CD8-positive, alpha-beta memory T cell (primary cell): ENCODE measurements around the gene GON7. TPM values are rescaled to one million over a fixed set of nuclear protein-coding genes. Genes with fewer than 3 reads are reported as not detected.

ENCODE experiments used
- CTCF ChIA-PET: fragments of 350-600 bp; sonication (Branson Sonifier 250); formaldehyde crosslinking; loops from one replicate; lab custom pipeline; 2021; ENCODE audit warnings: antibody characterized with exemption; lab: Charles Lee
- POLR2A ChIA-PET: fragments of 350-600 bp; sonication (Branson Sonifier 250); formaldehyde crosslinking; loops from one replicate; lab custom pipeline; 2021; ENCODE audit warnings: antibody characterized with exemption; lab: Charles Lee
- DNase-seq, 5 donors: peaks; one replicate each; pipeline versions ENCODE4 v3.0.0 to v3.0.0-alpha.2; 2020 to 2022; ENCODE audit warnings: mixed read lengths in 1 of 5
- H3K27ac ChIP-seq: one replicate; pipeline ENCODE4 v1.7.0; 2013; ENCODE audit warnings: low read depth, mild to moderate bottlenecking, low read length, moderate library complexity
- H3K27me3 ChIP-seq: 2 replicates; pipeline ENCODE4 v1.7.0; 2013; ENCODE audit warnings: low read length, mild to moderate bottlenecking; ENCODE audit not compliant: insufficient read depth, poor library complexity, severe bottlenecking
- H3K36me3 ChIP-seq: 2 replicates; pipeline ENCODE4 v1.7.0; 2013; ENCODE audit warnings: mild to moderate bottlenecking, low read length, moderate library complexity; ENCODE audit not compliant: insufficient read depth
- H3K4me1 ChIP-seq: 2 replicates; pipeline ENCODE4 v1.7.0; 2013; ENCODE audit warnings: mild to moderate bottlenecking, low read length, moderate library complexity; ENCODE audit not compliant: insufficient read depth
- H3K4me3 ChIP-seq: 2 replicates; pipeline ENCODE4 v1.7.0; 2013; ENCODE audit warnings: mild to moderate bottlenecking, low read length
- H3K9me3 ChIP-seq: 2 replicates; pipeline ENCODE4 v1.7.0; 2013; ENCODE audit warnings: mild to moderate bottlenecking, low read length
- H3K27ac Mint-ChIP-seq, 8 donors: one replicate each; pipeline ENCODE4 v1.8.0; 2020 to 2021; ENCODE audit warnings: mixed read lengths in 8 of 8, mild to moderate bottlenecking in 6 of 8, inconsistent platforms in 3 of 8, moderate library complexity in 3 of 8
- H3K27me3 Mint-ChIP-seq, 2 donors: one replicate each; pipeline ENCODE4 v1.8.0; 2020 to 2021; ENCODE audit warnings: mixed read lengths in 2 of 2, mild to moderate bottlenecking in 1 of 2, moderate library complexity in 1 of 2
- H3K36me3 Mint-ChIP-seq, 3 donors: one replicate each; pipeline ENCODE4 v1.8.0; 2020 to 2021; ENCODE audit warnings: mixed read lengths in 3 of 3, inconsistent platforms in 1 of 3, mild to moderate bottlenecking in 1 of 3
- H3K4me1 Mint-ChIP-seq, 3 donors: one replicate each; pipeline ENCODE4 v1.8.0; 2020 to 2021; ENCODE audit warnings: mixed read lengths in 3 of 3, inconsistent platforms in 1 of 3, mild to moderate bottlenecking in 1 of 3
- H3K4me3 Mint-ChIP-seq, 7 donors: one replicate each; pipeline ENCODE4 v1.8.0; 2020 to 2021; ENCODE audit warnings: mixed read lengths in 7 of 7, mild to moderate bottlenecking in 6 of 7, moderate library complexity in 4 of 7, inconsistent platforms in 2 of 7
- H3K9me3 Mint-ChIP-seq, 5 donors: one replicate each; pipeline ENCODE4 v1.8.0; 2020 to 2022; ENCODE audit warnings: mixed read lengths in 5 of 5, mild to moderate bottlenecking in 3 of 5, moderate library complexity in 2 of 5, inconsistent platforms in 1 of 5
- polyA plus RNA-seq: library from polyadenylated mRNA; unstranded; fragments of 300-500 nt; fragmentation: Illumina TruSeq; gene quantifications from one replicate; pipeline ENCODE4 v1.2.3, GENCODE V29; 2021
- total RNA-seq, 2 experiments: library from RNA; stranded (reverse); gene quantifications; one replicate each; pipeline ENCODE4 v1.2.3, GENCODE V29; 2021

GON7 gene
- total RNA-seq (10 to 100 TPM; 19.7 to 19.8 TPM), polyA plus RNA-seq (24.2 TPM)

DNA sequence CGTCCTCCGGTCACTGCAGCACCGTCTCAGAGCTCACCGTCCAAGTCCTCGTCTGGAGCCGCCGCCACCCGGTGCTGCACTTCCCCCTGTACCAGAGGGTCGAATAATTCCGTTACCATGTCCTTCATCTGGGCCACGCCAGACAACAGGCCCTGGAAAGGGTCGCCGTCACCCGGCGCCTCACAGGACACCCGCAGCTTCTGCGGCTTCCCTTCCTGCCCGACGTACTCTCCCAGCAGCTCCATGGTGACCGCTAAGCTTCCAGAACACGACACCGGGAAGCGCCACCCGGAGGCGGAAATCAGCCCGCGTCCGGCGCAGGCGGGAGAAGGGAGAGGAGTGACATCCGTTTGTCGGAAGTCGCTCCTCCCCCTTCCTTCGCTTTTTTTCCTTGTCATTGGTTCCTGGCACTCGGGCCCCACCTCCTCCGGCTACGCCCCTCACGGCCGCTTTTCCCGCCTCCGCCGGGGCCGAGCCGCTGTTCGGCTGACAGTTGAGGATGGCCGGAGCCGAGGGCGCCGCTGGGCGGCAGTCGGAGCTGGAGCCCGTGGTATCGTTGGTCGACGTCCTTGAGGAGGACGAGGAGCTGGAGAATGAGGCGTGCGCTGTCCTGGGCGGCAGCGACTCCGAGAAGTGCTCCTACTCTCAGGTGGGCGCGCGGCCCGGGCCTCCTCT is at the start of gene GON7, which contains the start of gene UBR7:
Gene GON7, minus strand, starts transcription at position 273 of the 675 bp plus-strand sequence. Its CDS starts 28 bp downstream, at position 245.
Gene UBR7, plus strand, starts transcription at position 464 of the 675 bp plus-strand sequence. Its CDS starts 36 bp downstream, at position 500.
- H3K27ac Mint-ChIP-seq: peak within 1 kb of the TSS; percentile 88 to 99 (median 96)
- no peaks in the 10 kb centered on the region for H3K9me3 ChIP-seq
- no peaks in the 10 kb centered on the region for H3K27me3 ChIP-seq
- H3K4me3 Mint-ChIP-seq: peak within 1 kb of the TSS; percentile 95 to 100 (median 98)
- H3K9me3 Mint-ChIP-seq: no peaks in the 10 kb centered on the region
- H3K4me1 Mint-ChIP-seq: peaks cover 42 to 60% (median 59%) of the 10 kb centered on the region in 3 donors
- POLR2A ChIA-PET: interaction anchor here (3.0 kb wide), 1 partner anchor 22 kb away, joined by 36 read pairs; the partner anchor contains the start of genes LYSET and MOAP1
- H3K27me3 Mint-ChIP-seq: no peaks in the 10 kb centered on the region
- CTCF ChIA-PET: interaction anchor here (1.0 to 4.8 kb wide), 9 partner anchors 11 to 255 kb away, joined by 3 to 30 read pairs (median 6); partner anchors contain the start of genes LYSET and MOAP1
- peak within 1 kb of the TSS; percentile 96 for H3K4me3 ChIP-seq
- peak within 1 kb of the TSS; percentile 78 for H3K27ac ChIP-seq
- peaks cover 0 to 24% (median 0%) of the 10 kb centered on the region in 3 donors for H3K36me3 Mint-ChIP-seq
- DNase-seq: peak; percentile 84 to 91 (median 85)
- peaks cover 22% of the 10 kb centered on the region for H3K4me1 ChIP-seq
- no peaks in the 10 kb centered on the region for H3K36me3 ChIP-seq

GRCh38 chr14:93249128-93249831 is 42.4 kb upstream of the GON7 start:
- H3K4me3 Mint-ChIP-seq: no peak overlapping the region
- DNase-seq: no peak
- Histone ChIP-seq H3K4me1 (no peaks in the 10 kb centered on the region), H3K27ac (no peak overlapping the region), H3K4me3 (no peak overlapping the region), H3K9me3 (no peaks in the 10 kb centered on the region), H3K36me3 (peaks cover 6% of the 10 kb centered on the region), H3K27me3 (no peaks in the 10 kb centered on the region)
- ChIA-PET CTCF (interaction anchor here (0.7 kb wide), 1 partner anchor 11 kb away, joined by 3 read pairs; no protein-coding TSS in a partner anchor), POLR2A (no interaction called here)
- H3K9me3 Mint-ChIP-seq: no peaks in the 10 kb centered on the region
- peaks cover 17 to 83% (median 18%) of the 10 kb centered on the region in 3 donors for H3K36me3 Mint-ChIP-seq
- no peaks in the 10 kb centered on the region for H3K27me3 Mint-ChIP-seq
- peak overlapping the region in 4 of 8 donors; percentile 26 to 68 (median 33) for H3K27ac Mint-ChIP-seq
- peaks cover 0 to 2% (median 0%) of the 10 kb centered on the region in 3 donors for H3K4me1 Mint-ChIP-seq

DNA sequence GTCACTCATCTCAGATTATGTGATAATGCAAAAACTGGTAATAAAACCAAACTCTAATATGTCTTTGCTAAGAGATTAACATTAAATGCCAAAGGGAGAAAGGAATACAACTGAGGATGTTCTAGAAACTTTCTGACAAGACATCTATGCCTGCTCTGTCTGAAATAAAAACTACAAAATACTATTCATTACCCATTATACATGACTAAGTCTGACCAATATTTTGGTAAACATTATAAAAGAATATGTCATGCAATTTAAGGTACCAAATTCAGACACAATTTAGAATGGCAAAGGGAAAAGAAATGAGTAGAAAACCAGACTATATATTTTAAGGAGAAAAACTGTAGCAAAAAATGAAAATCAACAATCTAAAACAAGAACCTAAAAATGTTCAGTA is 39.7 kb upstream of the GON7 start:
- Mint-ChIP-seq H3K4me3 (no peak overlapping the region), H3K36me3 (peaks cover 13 to 94% (median 22%) of the 10 kb centered on the region in 3 donors), H3K4me1 (no peaks in the 10 kb centered on the region), H3K27ac (peak overlapping the region in 3 of 8 donors; percentile 24 to 74 (median 56)), H3K9me3 (no peaks in the 10 kb centered on the region), H3K27me3 (no peaks in the 10 kb centered on the region)
- ChIA-PET POLR2A (no interaction called here), CTCF (no interaction called here)
- Histone ChIP-seq H3K27ac (no peak overlapping the region), H3K36me3 (peaks cover 6% of the 10 kb centered on the region), H3K27me3 (no peaks in the 10 kb centered on the region), H3K4me3 (no peak overlapping the region), H3K4me1 (no peaks in the 10 kb centered on the region), H3K9me3 (no peaks in the 10 kb centered on the region)
- no peak for DNase-seq

DNA sequence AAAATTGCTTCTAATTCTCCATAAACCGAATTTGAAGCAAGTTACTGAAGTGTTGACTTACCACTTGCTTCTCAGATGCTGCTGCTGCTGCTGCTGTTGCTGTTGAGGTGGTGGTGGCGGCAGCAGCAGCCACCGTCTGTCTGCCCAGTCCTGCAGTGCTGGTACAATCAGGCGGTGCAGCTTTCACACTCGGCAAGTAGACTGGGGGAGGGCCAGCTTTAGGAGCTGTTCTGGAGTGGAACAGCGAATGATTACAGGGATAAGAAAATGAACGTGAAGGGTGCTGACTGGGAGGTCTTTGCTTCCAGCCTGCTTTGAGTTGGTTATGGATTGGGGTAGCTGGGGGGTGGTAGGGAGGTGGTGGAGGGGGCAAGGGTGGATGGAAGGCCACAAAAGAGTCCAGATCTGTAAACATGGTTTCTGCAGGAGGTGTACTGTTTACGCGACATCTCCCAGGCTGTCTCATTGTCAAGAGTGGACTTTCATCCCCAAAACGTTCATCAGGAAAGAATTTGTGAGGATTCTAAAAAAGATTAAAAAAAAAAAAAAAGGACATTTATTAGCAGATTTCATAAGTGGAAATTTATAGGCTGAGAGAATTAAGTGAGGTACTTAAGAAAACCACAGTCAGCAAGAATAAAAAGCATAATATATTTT is 39.0 kb upstream of the GON7 start:
- Mint-ChIP-seq H3K4me1 (no peaks in the 10 kb centered on the region), H3K4me3 (no peak overlapping the region), H3K27me3 (no peaks in the 10 kb centered on the region), H3K36me3 (peaks cover 8 to 93% (median 20%) of the 10 kb centered on the region in 3 donors), H3K9me3 (no peaks in the 10 kb centered on the region), H3K27ac (peak overlapping the region in 1 of 8 donors; percentile 26)
- no peak overlapping the region for H3K4me3 ChIP-seq
- no peaks in the 10 kb centered on the region for H3K27me3 ChIP-seq
- H3K4me1 ChIP-seq: no peaks in the 10 kb centered on the region
- peaks cover 6% of the 10 kb centered on the region for H3K36me3 ChIP-seq
- H3K9me3 ChIP-seq: no peaks in the 10 kb centered on the region
- H3K27ac ChIP-seq: no peak overlapping the region
- no peak for DNase-seq
- CTCF ChIA-PET: no interaction called here
- POLR2A ChIA-PET: no interaction called here

- Mint-ChIP-seq H3K4me1 (no peaks in the 10 kb centered on the region), H3K27me3 (no peaks in the 10 kb centered on the region), H3K36me3 (peaks cover 6 to 54% (median 13%) of the 10 kb centered on the region in 3 donors), H3K27ac (no peak overlapping the region), H3K9me3 (no peaks in the 10 kb centered on the region), H3K4me3 (no peak overlapping the region)
- no peak overlapping the region for H3K27ac ChIP-seq
- DNase-seq: no peak
- ChIA-PET CTCF (no interaction called here), POLR2A (no interaction called here)
- H3K4me1 ChIP-seq: no peaks in the 10 kb centered on the region
- no peaks in the 10 kb centered on the region for H3K27me3 ChIP-seq
- peaks cover 4% of the 10 kb centered on the region for H3K36me3 ChIP-seq
- H3K9me3 ChIP-seq: no peaks in the 10 kb centered on the region
- H3K4me3 ChIP-seq: no peak overlapping the region
Observed at GRCh38 chr14:93240678-93241000, 33.8 kb upstream of the GON7 start.

DNA sequence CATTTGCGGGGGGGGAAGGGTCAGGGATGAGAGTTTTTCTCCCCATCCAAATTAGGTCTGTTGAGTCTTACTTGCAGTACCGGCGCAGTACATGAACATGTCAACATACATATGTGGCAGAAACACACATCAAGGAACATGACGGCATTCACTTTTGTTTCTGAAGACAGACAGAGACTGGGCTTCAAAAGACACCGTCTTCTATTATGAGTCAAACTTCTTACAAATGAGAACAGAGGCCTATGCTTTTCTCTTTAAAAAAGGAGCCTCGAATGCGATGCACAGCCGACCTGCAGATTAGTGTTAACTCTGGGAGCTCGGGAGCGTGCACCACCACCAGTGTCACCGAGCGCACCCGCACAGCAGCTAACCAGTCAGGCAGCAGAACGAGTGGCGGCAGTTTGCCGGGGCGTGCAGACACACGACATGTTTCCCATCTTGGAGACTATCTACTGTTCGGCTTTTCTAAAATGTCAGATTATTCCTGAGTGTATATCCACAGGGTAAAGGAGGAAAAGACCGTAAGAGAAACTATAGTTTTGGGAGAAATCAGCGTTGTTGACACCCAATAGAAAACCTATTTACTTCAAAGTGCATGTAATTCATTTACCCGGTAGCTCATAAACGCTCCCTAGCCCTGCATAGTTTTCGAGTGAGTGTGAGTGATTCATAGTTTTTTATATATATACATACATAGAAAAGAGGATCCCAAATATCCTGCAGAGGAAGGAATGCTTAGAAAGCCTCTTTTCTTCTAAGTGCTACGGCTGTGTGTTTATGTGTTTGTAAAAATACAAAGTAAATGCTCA is 33.2 kb upstream of the GON7 start:
- Histone ChIP-seq H3K27ac (no peak overlapping the region), H3K27me3 (no peaks in the 10 kb centered on the region), H3K9me3 (no peaks in the 10 kb centered on the region), H3K4me3 (no peak overlapping the region), H3K36me3 (no peaks in the 10 kb centered on the region), H3K4me1 (no peaks in the 10 kb centered on the region)
- Mint-ChIP-seq H3K27me3 (no peaks in the 10 kb centered on the region), H3K27ac (no peak overlapping the region), H3K4me1 (no peaks in the 10 kb centered on the region), H3K4me3 (no peak overlapping the region), H3K36me3 (peaks cover 0 to 48% (median 8%) of the 10 kb centered on the region in 3 donors), H3K9me3 (no peaks in the 10 kb centered on the region)
- DNase-seq: no peak
- ChIA-PET CTCF (no interaction called here), POLR2A (no interaction called here)

GRCh38 chr14:93234798-93235197 is 27.9 kb upstream of the GON7 start:
- peaks cover 5% of the 10 kb centered on the region in 2 donors for H3K27me3 Mint-ChIP-seq
- DNase-seq: no peak
- Histone ChIP-seq H3K27me3 (no peaks in the 10 kb centered on the region), H3K27ac (no peak overlapping the region), H3K4me3 (no peak overlapping the region), H3K36me3 (no peaks in the 10 kb centered on the region), H3K4me1 (no peaks in the 10 kb centered on the region), H3K9me3 (no peaks in the 10 kb centered on the region)
- H3K4me3 Mint-ChIP-seq: peak overlapping the region in 1 of 7 donors; percentile 11
- H3K27ac Mint-ChIP-seq: peak overlapping the region in 2 of 8 donors; percentile 52 to 77
- ChIA-PET CTCF (no interaction called here), POLR2A (no interaction called here)
- peaks cover 0 to 4% (median 0%) of the 10 kb centered on the region in 3 donors for H3K36me3 Mint-ChIP-seq
- H3K4me1 Mint-ChIP-seq: peaks cover 0 to 19% (median 12%) of the 10 kb centered on the region in 3 donors
- no peaks in the 10 kb centered on the region for H3K9me3 Mint-ChIP-seq
